ENCODE results near the gene ABCA8.

Gene ABCA8

DNA sequence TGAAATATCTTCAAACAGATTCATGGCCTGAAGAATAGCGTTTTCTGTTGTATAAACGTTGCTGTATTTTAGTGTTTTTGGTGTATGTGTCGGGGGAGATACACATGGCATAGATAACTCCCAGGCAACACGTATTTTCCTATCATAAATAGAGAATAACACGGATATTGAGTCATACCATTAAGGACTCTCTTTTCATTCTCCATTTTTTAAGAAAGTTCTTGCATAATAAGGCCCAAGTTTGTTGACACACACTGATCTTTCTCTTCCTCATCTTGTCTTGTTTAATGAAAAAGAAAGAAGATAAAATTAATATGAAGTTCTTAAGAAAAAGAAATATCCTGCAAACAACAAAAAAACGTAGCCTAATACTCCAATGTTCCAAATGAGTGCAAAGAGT is 13.4 kb downstream of the ABCA8 start:
- DNase-seq: no peak

GRCh38 chr17:68939195-68939594 is 16.0 kb downstream of the ABCA8 start:
- DNase-seq: no peak

DNA sequence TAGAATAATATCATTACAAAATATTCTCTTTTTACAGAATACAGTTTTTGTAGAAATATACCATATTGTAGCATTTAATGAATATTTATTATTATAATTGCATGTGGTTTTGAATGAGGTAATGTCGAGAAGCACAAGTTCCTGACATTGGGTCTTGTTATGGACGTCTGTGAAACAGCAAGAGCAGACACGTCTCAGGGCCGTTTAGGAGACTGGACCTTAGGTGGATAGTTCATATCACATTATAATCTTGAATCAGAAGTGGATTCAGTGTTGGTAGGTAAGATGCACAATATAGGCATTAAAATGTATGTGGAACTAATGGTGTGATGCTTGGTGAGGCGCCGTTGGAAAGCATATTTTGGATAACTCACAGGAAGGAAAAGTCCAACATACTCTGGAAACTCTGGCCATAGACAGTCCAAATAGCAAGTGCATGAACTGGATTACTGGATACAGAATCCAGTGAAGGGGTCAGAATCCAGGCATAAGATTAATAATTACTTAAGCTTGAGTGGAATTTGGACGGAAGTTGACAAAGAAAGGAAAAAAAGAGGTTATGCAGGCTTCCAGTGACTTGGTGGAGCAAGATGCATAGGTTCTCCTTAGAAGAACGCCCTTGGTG is 17.2 kb downstream of the ABCA8 start:
- DNase-seq: no peak

DNA sequence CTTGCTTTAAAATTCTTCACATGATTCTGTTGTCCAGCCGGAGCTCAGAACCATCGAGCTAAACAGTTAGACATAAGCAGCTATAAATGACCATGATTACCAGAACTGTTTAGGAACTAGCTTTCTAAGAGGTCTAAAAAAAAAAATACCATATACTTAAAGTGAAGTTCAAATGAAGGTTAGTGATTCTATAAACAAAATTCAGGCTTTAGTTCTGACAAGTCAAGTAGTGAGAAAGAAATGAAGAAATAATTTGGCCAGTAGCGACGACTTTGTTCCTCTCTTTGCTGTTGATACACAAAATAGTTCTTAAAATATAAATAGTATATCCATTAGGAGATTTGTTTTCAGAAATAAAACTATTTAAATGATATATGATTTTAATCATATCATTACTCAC is 27.7 kb downstream of the ABCA8 start:
- no peak for DNase-seq

DNA sequence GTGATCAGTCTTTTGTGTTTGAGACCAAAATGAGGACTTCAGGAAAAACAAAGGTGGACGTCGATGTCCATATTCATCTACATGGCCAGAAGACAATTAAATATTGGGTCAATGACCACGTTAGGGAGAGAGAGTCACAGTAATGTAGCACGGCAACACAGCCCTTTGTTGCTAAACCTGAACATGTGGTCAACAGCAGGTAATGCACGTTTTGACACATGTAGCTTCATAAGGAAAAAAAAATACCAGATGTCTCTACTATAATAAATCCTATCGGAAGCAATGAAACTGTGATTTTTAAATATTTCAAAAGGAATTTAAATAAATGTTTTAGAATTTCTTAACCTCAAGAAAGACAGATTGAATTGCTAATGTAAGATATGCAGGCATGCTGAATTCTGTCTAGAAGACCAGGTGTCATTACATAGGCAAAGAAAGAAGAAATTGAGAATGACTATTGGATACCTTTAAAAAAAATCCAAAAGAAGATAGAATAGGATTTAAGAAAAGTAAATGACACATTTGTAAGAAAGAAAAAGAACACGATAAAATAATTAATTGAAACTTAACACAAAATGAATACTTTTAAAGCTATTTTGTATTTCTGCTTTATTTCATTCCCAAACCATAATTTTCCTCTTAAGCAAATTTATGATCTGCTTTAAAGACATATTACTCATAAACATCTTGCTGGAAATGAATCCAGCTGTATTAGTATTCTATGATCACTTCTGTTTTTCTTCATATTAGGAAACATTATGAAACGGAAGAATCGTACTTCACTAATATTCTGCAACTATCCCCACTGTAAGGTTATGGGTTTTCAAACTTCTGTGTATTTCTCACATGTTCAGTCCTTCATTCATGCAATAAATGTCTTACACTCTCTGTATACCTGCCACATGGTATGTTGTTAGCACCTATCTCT is 30.1 kb downstream of the ABCA8 start:
- DNase-seq: no peak

DNA sequence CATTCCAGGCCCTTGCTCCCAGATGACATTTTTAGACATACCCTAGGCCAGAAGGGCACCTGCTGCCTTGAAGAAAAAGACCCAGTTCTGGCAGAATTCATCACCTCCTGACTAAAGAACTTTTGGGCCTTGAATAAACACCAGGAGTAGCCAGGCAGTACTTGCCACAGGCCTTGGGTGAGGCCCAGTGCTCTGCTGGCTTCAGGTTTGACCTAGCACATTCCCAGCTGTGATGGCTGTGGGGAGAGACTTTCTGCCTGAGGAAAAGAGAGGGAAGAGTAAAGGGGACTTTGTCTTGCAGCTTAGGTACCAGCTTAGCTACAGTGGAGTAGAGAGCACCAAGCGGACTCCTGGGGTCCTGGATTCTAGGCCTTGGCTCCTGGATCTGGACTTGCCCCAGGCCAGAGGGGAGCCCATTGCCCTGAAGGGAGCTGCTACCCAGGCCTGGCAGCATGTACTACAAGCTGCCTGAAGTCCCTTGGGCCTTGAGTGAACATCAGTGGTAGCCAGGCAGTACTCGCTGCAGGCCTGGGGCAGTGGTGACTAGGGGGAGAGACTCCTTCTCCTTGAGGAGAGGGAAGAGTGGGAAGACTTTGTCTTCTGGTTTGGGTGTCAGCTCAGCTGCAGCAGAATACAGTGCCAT is 44.3 kb downstream of the ABCA8 start:
- DNase-seq: no peak

GRCh38 chr17:68910251-68910705 is 44.9 kb downstream of the ABCA8 start:
- DNase-seq: no peak

- DNase-seq: no peak
These were observed 46.1 kb downstream of the ABCA8 start for GRCh38 chr17:68909066-68909465.

- DNase-seq: no peak
These were observed 47.1 kb downstream of the ABCA8 start for GRCh38 chr17:68908045-68908444.

DNA sequence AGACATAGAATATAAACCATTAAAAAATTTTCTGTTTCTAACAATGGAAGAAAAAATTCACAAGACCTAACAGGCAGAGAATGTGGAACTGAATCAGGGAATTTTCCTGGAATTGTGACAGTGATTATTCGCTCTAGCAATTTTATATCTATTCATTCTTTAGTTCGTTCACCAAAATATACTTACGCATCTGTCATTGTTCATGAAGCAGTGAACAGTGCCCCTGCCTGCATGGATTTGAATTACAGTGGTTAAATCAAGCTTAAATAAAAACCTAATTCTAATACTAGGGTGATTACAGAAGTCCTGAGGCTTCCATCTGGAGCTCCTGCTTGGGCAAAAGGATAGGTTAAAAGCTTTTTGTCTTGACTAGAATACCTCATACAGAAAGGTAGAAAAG is 48.6 kb downstream of the ABCA8 start:
- no peak for DNase-seq

- DNase-seq: no peak
These were observed 51.9 kb downstream of the ABCA8 start for GRCh38 chr17:68903286-68903685.

- DNase-seq: no peak
These were observed 57.6 kb downstream of the ABCA8 start for GRCh38 chr17:68897557-68897956.

- DNase-seq: no peak
These were observed 62.5 kb downstream of the ABCA8 start for GRCh38 chr17:68892658-68893057.

- DNase-seq: no peak
These were observed 63.0 kb downstream of the ABCA8 start for GRCh38 chr17:68892193-68892592.

DNA sequence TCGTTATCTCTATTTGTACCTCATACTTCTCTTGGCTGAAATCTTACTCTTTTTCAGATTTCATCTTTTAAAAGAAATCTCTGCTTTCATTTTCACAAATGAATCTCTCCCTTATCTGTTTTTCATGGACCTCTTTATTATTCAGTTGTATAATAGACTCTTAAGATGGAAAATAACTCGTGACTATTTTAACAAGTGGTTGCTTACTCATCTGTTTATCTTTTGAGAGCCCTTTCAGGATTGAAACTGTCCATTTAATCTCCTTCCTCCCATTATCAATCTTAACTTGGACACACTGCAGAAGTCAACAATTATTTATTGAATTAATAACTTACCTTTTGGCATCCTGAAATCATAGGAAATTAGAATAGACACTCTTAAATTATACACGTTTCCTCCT is 68.8 kb downstream of the ABCA8 start:
- no peak for DNase-seq

DNA sequence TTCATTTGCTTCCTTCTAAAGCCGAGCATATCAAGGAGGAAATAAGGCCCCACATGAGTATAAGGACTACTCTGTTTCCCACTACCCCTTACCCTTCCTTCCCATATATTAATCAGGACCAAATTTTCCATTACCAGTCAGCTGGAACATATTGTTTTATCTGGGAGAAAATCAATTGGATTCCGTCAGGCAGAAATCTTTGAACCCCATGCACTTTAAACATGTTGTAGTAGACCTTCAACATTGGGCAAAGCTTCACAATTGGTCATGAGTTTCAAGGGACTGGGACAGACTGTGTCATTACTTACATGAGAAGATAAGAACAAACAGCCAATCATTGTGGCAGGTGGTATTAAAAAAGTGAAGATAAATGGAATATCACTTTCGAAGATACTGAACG is 70.3 kb downstream of the ABCA8 start:
- no peak for DNase-seq

DNA sequence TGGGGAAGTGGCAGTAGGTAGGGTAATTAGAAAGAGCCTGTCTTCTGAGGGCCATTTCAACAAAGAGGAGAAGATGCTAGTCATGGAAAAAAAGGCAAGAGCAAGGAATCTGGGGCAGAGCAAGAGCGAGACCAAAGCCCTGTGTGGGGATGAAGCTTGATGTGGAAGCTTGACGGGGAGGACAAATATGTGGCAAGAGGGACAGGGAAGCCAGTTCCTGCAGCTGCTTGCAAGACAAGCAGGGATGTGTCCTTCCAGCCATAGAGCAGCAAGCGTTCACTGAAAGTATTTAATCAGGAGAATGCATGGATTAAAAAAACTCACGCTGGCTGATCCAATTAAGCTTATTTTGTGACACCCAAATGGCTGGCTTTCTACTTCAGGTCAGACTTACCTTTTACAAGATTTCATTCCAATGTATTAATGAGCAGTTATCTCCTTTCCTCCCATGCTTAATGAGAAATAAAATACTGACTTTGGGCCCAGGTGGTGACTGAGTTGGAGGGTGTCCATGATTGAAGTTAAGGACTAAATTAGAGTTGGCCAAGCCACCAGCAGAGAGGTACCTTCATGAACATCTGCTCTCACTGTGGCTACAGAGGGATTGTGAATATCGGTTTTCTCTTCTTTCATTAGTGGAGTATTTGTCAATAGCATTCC is 76.8 kb downstream of the ABCA8 start:
- no peak for DNase-seq

DNA sequence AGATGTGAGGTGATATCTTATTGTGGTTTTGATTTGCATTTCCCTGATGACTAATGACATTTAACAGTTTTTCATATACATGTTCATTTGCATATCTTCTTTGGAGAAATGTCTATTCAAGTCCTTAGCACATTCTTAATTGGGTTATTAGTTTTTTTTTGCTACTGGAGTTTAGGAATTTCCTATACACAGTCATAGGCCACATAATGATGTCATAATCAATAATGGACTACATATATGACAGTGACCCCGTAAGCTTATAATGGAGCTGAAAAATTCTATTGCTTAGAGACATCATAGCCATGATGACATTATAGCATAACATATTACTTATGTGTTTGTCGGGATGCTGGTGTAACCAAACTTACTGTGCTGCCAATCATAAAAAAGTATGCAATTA is 83.7 kb downstream of the ABCA8 start:
- DNase-seq: no peak

GRCh38 chr17:68870976-68871375 is 84.2 kb downstream of the ABCA8 start:
- DNase-seq: no peak

GRCh38 chr17:68870161-68870826 is 84.9 kb downstream of the ABCA8 start:
- DNase-seq: no peak

DNA sequence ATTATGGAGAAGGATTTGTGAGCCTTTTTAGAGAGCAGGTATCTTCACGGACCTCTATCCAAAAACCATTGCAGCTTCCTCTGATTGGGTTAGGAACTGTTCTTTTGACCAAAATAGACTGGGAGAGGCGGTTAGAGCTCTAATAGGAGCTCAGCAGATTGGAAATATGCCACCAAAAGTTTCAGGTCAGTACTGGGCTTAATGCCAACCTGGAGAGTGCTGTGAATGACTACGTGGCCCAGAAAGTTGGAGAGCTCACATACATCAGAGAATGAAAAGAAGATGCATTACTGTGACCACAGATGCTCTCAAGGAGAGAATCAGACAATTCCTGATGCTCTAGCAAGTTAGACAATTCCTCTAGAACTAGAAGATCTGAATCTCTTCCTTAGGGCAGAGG is 86.5 kb downstream of the ABCA8 start:
- DNase-seq: no peak

DNA sequence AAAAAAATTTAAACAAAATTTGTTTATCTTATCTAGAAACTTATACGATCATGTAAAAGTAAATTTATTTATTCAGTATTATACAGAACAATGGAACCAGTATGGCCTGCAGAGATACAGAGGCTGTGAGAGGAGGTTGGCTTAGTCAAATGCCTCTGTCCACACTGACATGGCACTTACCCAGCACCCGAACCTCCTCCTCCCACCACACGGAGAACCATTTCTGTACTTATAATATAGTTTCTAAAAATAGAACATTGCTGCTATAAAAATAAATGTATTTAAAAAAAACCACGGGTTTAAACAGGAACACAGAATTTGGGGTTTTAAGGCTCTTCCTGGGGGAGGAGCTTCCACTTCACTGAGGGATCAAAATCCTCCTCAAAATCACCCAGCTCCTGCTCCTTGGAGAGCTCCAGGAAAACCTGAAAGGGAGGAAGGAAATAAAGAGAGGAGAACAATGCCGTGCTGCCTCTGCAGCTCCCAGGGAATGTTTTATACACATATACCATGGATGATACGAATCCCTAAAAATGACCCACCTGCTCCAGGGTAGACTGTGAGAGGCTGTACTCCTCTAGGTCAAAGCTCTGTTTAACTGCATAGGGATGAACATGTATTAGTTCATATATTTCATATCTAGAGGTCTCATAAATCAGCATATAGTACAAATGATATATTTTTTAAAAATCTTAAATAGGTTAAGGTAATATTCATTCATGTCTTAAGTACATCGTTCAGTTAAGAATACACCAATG is 87.3 kb downstream of the ABCA8 start:
- no peak for DNase-seq

Data from T-helper 9 cell (primary cell).